Peyer's patch (tissue), 4 donors: ENCODE measurements around the gene DRG2. TPM values are rescaled to one million over a fixed set of nuclear protein-coding genes. Genes with fewer than 3 reads are reported as not detected.

Source experiments
- DNase-seq, 3 donors: peaks; one replicate each; pipeline ENCODE4 v3.0.0-alpha.2; 2017 to 2019
- H3K27ac ChIP-seq, 4 donors: fragments of 200-600 bp; sonication (generic); one replicate each; pipeline ENCODE4 v1.5.1; 2016 to 2019
- H3K27me3 ChIP-seq, 2 donors: fragments of 200-600 bp; sonication (generic); one replicate each; pipeline ENCODE4 v1.5.1; 2019
- H3K36me3 ChIP-seq, 3 donors: fragments of 200-600 bp; sonication (generic); one replicate each; pipeline ENCODE4 v1.5.1; 2016 to 2019
- H3K4me1 ChIP-seq, 4 donors: fragments of 200-600 bp; sonication (generic); one replicate each; pipeline ENCODE4 v1.5.1; 2016 to 2019
- H3K4me3 ChIP-seq, 4 donors: fragments of 200-600 bp; sonication (generic); 1 replicate in 3 of 4; 2 replicates in 1 of 4; pipeline ENCODE4 v1.5.1; 2016 to 2019; ENCODE audit warnings: mild to moderate bottlenecking in 1 of 4
- H3K9me3 ChIP-seq, 4 donors: fragments of 200-600 bp; sonication (generic); one replicate each; pipeline ENCODE4 v1.5.1; 2016 to 2019; ENCODE audit warnings: mild to moderate bottlenecking in 1 of 4
- POLR2A ChIP-seq, 2 donors: fragments of 450-650 bp; IDR thresholded peaks; one replicate each; pipeline ENCODE4 v1.5.1; 2017; ENCODE audit warnings: antibody characterized with exemption in 2 of 2, mild to moderate bottlenecking in 2 of 2, moderate library complexity in 2 of 2
- total RNA-seq, 4 donors: library from RNA; depleted of rRNA; stranded (reverse); fragments of >200 nt; gene quantifications; one replicate each; pipeline ENCODE4 v1.1.0, GENCODE V29; 2016
- TF ChIP-seq, protein P1 (sequence below), 6 experiments: fragments of 450-650 bp in 4 of 6; fragments of 200-600 bp in 2 of 6; sonication (generic) in 1 of 6; IDR thresholded peaks; one replicate each; pipeline ENCODE4 v1.5.1; 2017 to 2019; ENCODE audit warnings: antibody characterized with exemption in 6 of 6, mild to moderate bottlenecking in 3 of 6, moderate library complexity in 1 of 6

The DRG2 gene
- total RNA-seq, 4 donors from 2014 or later: 24.0 to 65.2 (median 48.5) TPM

DNA sequence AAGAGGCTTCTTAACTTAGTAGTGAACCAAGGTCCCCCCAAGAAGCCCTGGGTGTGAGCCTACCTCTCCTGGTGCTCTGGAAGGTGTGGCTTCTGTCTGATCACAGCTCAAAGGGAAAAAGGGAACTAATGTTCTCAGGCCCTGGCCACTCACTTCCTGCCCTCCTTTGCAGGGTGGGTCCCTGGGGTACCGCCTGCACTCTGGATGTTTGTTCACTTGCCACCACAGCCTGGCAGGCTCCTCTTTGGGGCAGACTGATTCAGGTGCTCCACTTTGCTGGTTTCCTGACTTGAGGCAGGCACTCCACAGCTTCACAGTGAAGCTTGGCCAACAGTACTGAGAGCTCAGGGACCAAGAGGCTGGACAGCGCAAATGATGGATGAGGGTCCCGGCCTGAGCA, 14.9 kb downstream of the DRG2 start:
- Histone ChIP-seq H3K4me1 (no peaks in the 10 kb centered on the region), H3K27ac (peak overlapping the region in 1 of 4 donors; percentile 49), H3K27me3 (no peaks in the 10 kb centered on the region), H3K36me3 (peaks cover 0 to 62% (median 0%) of the 10 kb centered on the region in 3 donors), H3K4me3 (no peak overlapping the region), H3K9me3 (no peaks in the 10 kb centered on the region)
- DNase-seq: peak in 2 of 3 donors; percentile 59 to 61
- TF ChIP-seq, protein P1, sequence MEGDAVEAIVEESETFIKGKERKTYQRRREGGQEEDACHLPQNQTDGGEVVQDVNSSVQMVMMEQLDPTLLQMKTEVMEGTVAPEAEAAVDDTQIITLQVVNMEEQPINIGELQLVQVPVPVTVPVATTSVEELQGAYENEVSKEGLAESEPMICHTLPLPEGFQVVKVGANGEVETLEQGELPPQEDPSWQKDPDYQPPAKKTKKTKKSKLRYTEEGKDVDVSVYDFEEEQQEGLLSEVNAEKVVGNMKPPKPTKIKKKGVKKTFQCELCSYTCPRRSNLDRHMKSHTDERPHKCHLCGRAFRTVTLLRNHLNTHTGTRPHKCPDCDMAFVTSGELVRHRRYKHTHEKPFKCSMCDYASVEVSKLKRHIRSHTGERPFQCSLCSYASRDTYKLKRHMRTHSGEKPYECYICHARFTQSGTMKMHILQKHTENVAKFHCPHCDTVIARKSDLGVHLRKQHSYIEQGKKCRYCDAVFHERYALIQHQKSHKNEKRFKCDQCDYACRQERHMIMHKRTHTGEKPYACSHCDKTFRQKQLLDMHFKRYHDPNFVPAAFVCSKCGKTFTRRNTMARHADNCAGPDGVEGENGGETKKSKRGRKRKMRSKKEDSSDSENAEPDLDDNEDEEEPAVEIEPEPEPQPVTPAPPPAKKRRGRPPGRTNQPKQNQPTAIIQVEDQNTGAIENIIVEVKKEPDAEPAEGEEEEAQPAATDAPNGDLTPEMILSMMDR (IDR thresholded peaks at IDR 0.05): no peak
- no peak for TF ChIP-seq POLR2A (IDR thresholded peaks at IDR 0.05)

- Histone ChIP-seq H3K4me1 (no peaks in the 10 kb centered on the region), H3K27me3 (no peaks in the 10 kb centered on the region), H3K4me3 (no peak overlapping the region), H3K27ac (no peak overlapping the region), H3K9me3 (no peaks in the 10 kb centered on the region), H3K36me3 (peaks cover 0 to 38% (median 0%) of the 10 kb centered on the region in 3 donors)
- no peak for TF ChIP-seq POLR2A (IDR thresholded peaks at IDR 0.05)
- TF ChIP-seq, protein P1 (IDR thresholded peaks at IDR 0.05): no peak
- no peak for DNase-seq
Measured at GRCh38 chr17:18105027-18105426, 17.3 kb downstream of the DRG2 start.

- no peak overlapping the region for H3K27ac ChIP-seq
- H3K36me3 ChIP-seq: peaks cover 0 to 32% (median 0%) of the 10 kb centered on the region in 3 donors
- no peaks in the 10 kb centered on the region for H3K4me1 ChIP-seq
- DNase-seq: no peak
- no peak overlapping the region for H3K4me3 ChIP-seq
- no peak for TF ChIP-seq POLR2A (IDR thresholded peaks at IDR 0.05)
- TF ChIP-seq, protein P1 (IDR thresholded peaks at IDR 0.05): no peak
- H3K9me3 ChIP-seq: no peaks in the 10 kb centered on the region
- H3K27me3 ChIP-seq: no peaks in the 10 kb centered on the region
Measured at GRCh38 chr17:18105595-18105994, 17.8 kb downstream of the DRG2 start.

DNA sequence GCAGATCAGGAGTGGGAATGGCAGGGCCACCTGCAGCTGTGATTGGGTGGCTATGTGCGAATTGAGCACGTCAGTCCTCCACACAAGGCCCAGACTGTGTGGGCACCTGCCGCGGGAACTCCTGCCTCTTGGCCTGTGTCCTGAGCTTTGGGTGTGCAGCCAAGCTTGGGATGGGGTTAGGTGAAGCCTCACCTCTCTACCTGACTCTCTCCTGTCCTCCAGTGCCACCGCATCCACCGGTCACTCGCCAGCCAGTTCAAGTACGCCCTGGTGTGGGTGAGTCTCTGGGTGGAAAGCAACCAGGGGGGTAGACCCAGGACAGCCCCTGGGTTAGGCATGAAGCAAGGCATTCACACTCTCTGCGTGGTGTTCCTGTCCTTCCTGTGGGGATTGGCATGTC, 18.5 kb downstream of the DRG2 start:
- DNase-seq: no peak
- no peaks in the 10 kb centered on the region for H3K9me3 ChIP-seq
- H3K27ac ChIP-seq: no peak overlapping the region
- no peaks in the 10 kb centered on the region for H3K4me1 ChIP-seq
- H3K4me3 ChIP-seq: no peak overlapping the region
- H3K27me3 ChIP-seq: no peaks in the 10 kb centered on the region
- no peak for TF ChIP-seq POLR2A (IDR thresholded peaks at IDR 0.05)
- TF ChIP-seq, protein P1 (IDR thresholded peaks at IDR 0.05): no peak
- H3K36me3 ChIP-seq: peaks cover 0 to 29% (median 0%) of the 10 kb centered on the region in 3 donors

DNA sequence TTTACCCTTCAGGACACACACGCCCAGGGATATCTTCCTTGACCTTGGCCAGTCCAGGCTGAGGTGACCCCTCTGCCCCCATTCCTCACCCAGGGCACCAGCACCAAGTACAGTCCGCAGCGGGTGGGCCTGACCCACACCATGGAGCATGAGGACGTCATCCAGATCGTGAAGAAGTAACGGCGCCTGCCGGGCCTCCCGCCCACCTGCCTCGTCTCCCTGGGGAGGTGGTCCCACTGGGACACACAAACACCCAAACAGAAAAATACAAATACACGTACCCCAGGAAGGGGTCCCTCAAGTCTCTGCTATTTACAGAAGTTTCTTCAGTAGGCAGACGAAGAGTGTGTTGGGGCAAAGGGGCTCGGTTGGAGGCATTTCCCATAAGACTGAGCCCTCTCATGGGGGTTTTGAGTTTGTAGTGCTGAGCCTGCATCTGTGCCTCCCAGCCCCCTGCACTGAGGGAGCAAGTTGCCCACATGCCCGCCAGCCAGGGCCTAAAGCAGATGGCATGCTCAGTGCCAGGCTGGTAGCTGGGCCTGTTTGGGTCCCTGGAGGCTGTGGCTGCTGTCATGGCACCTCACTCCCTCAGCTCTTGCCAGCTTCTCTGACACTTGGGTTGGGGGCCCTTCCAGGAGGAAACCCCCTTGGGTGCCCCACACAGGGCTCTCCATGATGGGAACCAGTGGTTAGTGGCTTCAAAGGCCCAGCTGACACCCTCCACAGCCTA, 19.5 kb downstream of the DRG2 start:
- H3K27me3 ChIP-seq: no peaks in the 10 kb centered on the region
- H3K27ac ChIP-seq: no peak overlapping the region
- H3K36me3 ChIP-seq: peaks cover 0 to 20% (median 0%) of the 10 kb centered on the region in 3 donors
- TF ChIP-seq, protein P1 (IDR thresholded peaks at IDR 0.05): no peak
- TF ChIP-seq POLR2A (IDR thresholded peaks at IDR 0.05): no peak
- H3K9me3 ChIP-seq: no peaks in the 10 kb centered on the region
- H3K4me3 ChIP-seq: no peak overlapping the region
- no peak for DNase-seq
- no peaks in the 10 kb centered on the region for H3K4me1 ChIP-seq
